Breast epithelium (tissue), 4 donors: ENCODE data around the gene COL4A4. TPM values are rescaled to one million over a fixed set of nuclear protein-coding genes. Genes with fewer than 3 reads are reported as not detected.

Experiments
- DNase-seq, 2 donors: peaks; one replicate each; pipeline ENCODE4 v3.0.0-alpha.2; 2019; ENCODE audit warnings: low spot score in 2 of 2
- H3K27ac ChIP-seq, 2 donors: fragments of 200-600 bp; sonication (generic) in 1 of 2; one replicate each; pipeline ENCODE4 v1.5.1; 2016 to 2019; ENCODE audit warnings: mild to moderate bottlenecking in 1 of 2
- H3K27me3 ChIP-seq, 2 donors: fragments of 200-600 bp; sonication (generic) in 1 of 2; one replicate each; pipeline versions ENCODE4 v1.5.1 to v1.6.0; 2017 to 2019; ENCODE audit warnings: control low read depth in 1 of 2, mild to moderate bottlenecking in 1 of 2
- H3K36me3 ChIP-seq: fragments of 200-600 bp; one replicate; pipeline ENCODE4 v1.5.1; 2019
- H3K4me1 ChIP-seq, 2 donors: fragments of 200-600 bp; sonication (generic); one replicate each; pipeline ENCODE4 v1.5.1; 2016 to 2019; ENCODE audit warnings: control low read depth in 1 of 2
- H3K4me3 ChIP-seq, 3 donors: fragments of 200-600 bp; sonication (generic); 1 replicate in 2 of 3; 2 replicates in 1 of 3; pipeline ENCODE4 v1.5.1; 2016 to 2019; ENCODE audit warnings: mild to moderate bottlenecking in 3 of 3, moderate library complexity in 2 of 3
- H3K9me3 ChIP-seq, 2 donors: fragments of 200-600 bp; sonication (generic) in 1 of 2; one replicate each; pipeline ENCODE4 v1.5.1; 2016 to 2019; ENCODE audit warnings: control low read depth in 1 of 2
- CTCF ChIP-seq, 3 donors: fragments of 450-650 bp; IDR thresholded peaks; one replicate each; pipeline ENCODE4 v1.5.1; 2016 to 2017; ENCODE audit warnings: antibody characterized with exemption in 3 of 3, mild to moderate bottlenecking in 3 of 3, moderate library complexity in 3 of 3
- POLR2A ChIP-seq: fragments of 450-650 bp; IDR thresholded peaks from one replicate; pipeline ENCODE4 v1.6.1; 2016; ENCODE audit warnings: antibody characterized with exemption, mild to moderate bottlenecking, moderate library complexity
- POLR2AphosphoS5 ChIP-seq, 3 donors: sonication (generic); formaldehyde crosslinking; IDR thresholded peaks; one replicate each; pipeline ENCODE4 v1.6.1; 2017; ENCODE audit warnings: antibody characterized with exemption in 3 of 3
- intact Hi-C: fragments of 100-400 bp; cut with DNase I; formaldehyde crosslinking; loops from one replicate; pipeline ENCODE4 v1.15.1; 2023; ENCODE audit warnings: low total_unique reads
- total RNA-seq, 3 donors: library from RNA; depleted of rRNA; stranded (reverse); fragments of >200 nt; gene quantifications; one replicate each; pipeline ENCODE4 v1.1.0, GENCODE V29; 2016

Gene COL4A4
- total RNA-seq, 3 donors from 2014 or later: 1.2 to 3.8 (median 1.6) TPM

- Histone ChIP-seq H3K27me3 (no peaks in the 10 kb centered on the region), H3K9me3 (no peaks in the 10 kb centered on the region), H3K27ac (no peak overlapping the region), H3K4me3 (no peak overlapping the region), H3K36me3 (no peaks in the 10 kb centered on the region), H3K4me1 (no peaks in the 10 kb centered on the region)
- TF ChIP-seq POLR2AphosphoS5 (IDR thresholded peaks at IDR 0.05) (no peak), CTCF (IDR thresholded peaks at IDR 0.05) (no peak), POLR2A (no peak)
- intact Hi-C loops: no loop called here
- no peak for DNase-seq
These were observed 170.8 kb downstream of the COL4A4 start for GRCh38 chr2:226993171-226993570.

- no peaks in the 10 kb centered on the region for H3K4me1 ChIP-seq
- no peaks in the 10 kb centered on the region for H3K9me3 ChIP-seq
- H3K4me3 ChIP-seq: no peak overlapping the region
- no peaks in the 10 kb centered on the region for H3K27me3 ChIP-seq
- intact Hi-C loops: no loop called here
- no peak overlapping the region for H3K27ac ChIP-seq
- no peaks in the 10 kb centered on the region for H3K36me3 ChIP-seq
- no peak for DNase-seq
- no peak for TF ChIP-seq POLR2A
- no peak for TF ChIP-seq POLR2AphosphoS5 (IDR thresholded peaks at IDR 0.05)
- no peak for TF ChIP-seq CTCF (IDR thresholded peaks at IDR 0.05)
These were observed 172.3 kb downstream of the COL4A4 start for GRCh38 chr2:226991663-226992062.

GRCh38 chr2:226985583-226985946 lies 178.4 kb downstream of the COL4A4 start:
- no peak overlapping the region for H3K27ac ChIP-seq
- intact Hi-C loops: no loop called here
- no peak for TF ChIP-seq CTCF (IDR thresholded peaks at IDR 0.05)
- TF ChIP-seq POLR2A: no peak
- no peak for TF ChIP-seq POLR2AphosphoS5 (IDR thresholded peaks at IDR 0.05)

GRCh38 chr2:226984750-226985582 lies 179.0 kb downstream of the COL4A4 start:
- peak in 1 of 2 donors; percentile 37 for DNase-seq
- no peaks in the 10 kb centered on the region for H3K27me3 ChIP-seq
- TF ChIP-seq CTCF (IDR thresholded peaks at IDR 0.05): peak; percentile 63 to 84 (median 81)
- TF ChIP-seq POLR2A: no peak
- peak in 1 of 3 donors; percentile 10 for TF ChIP-seq POLR2AphosphoS5 (IDR thresholded peaks at IDR 0.05)
- no peaks in the 10 kb centered on the region for H3K36me3 ChIP-seq
- H3K27ac ChIP-seq: peak overlapping the region; percentile 62 to 83
- intact Hi-C loops: no loop called here
- H3K4me1 ChIP-seq: no peaks in the 10 kb centered on the region
- peak overlapping the region in 1 of 3 donors; percentile 10 for H3K4me3 ChIP-seq
- no peaks in the 10 kb centered on the region for H3K9me3 ChIP-seq

More at GRCh38 chr2:226985583-226985946, 178.4 kb downstream of the COL4A4 start:
- no peaks in the 10 kb centered on the region for H3K36me3 ChIP-seq
- no peaks in the 10 kb centered on the region for H3K4me1 ChIP-seq
- no peak for DNase-seq
- H3K4me3 ChIP-seq: no peak overlapping the region
- no peaks in the 10 kb centered on the region for H3K27me3 ChIP-seq
- no peaks in the 10 kb centered on the region for H3K9me3 ChIP-seq
